ENCODE data around the gene CHAF1B. TPM values are rescaled to one million over a fixed set of nuclear protein-coding genes. Genes with fewer than 3 reads are reported as not detected.

Gene CHAF1B
- polyA plus RNA-seq, 1 of the 3 experiments (the other 2 are of a cell fraction): 6.8 TPM

GRCh38 chr21:36420571-36421339, 35.6 kb downstream of the CHAF1B start:
- no peak overlapping the region for H3K27ac ChIP-seq (ENCODE audit: low read depth in 2 of 2, low read length in 1 of 2)
- no peaks in the 10 kb centered on the region for H4K20me1 ChIP-seq (ENCODE audit: insufficient read depth)
- peaks cover 0 to 5% of the 10 kb centered on the region in 2 experiments; a peak in 2 of 4 replicates for H3K4me1 ChIP-seq (ENCODE audit: control insufficient read depth in 1 of 2, insufficient read depth in 2 of 2, low read depth in 1 of 2, low read length in 1 of 2)
- 94% methylated on average over 18 of the region's 18 CpGs for WGBS (ENCODE audit: low lambda C conversion rate)
- no peak overlapping the region for H3K9ac ChIP-seq
- H3K27me3 ChIP-seq (ENCODE audit: insufficient read depth): no peaks in the 10 kb centered on the region
- H3K9me3 ChIP-seq: no peaks in the 10 kb centered on the region
- no peak for DNase-seq
- H3K4me2 ChIP-seq: no peak overlapping the region
- peaks cover 4 to 7% of the 10 kb centered on the region in 2 experiments for H3K36me3 ChIP-seq (replicated peaks in 1 of 2; ENCODE audit: control insufficient read depth in 1 of 2, insufficient read depth in 2 of 2, low read length in 1 of 2)
- ChIA-PET POLR2A (no interaction called here), CTCF (interaction anchor here (0.6 to 1.0 kb wide), 4 partner anchors 9 to 30 kb away, joined by 3 to 4 read pairs (median 4); no protein-coding TSS in a partner anchor)
- H3K79me2 ChIP-seq (ENCODE audit: insufficient read depth): no peaks in the 10 kb centered on the region
- TF ChIP-seq CHD2 (IDR thresholded peaks at IDR 0.05; ENCODE audit: low read length, partially characterized antibody) (no peak), TEAD4 (IDR thresholded peaks at IDR 0.05; ENCODE audit: borderline replicate concordance, insufficient read depth) (no peak), SIN3A (IDR thresholded peaks at IDR 0.05; ENCODE audit: borderline replicate concordance, low read depth, low read length) (no peak), FOSL2 (IDR thresholded peaks at IDR 0.05; ENCODE audit: borderline replicate concordance, low read depth) (no peak), TCF12 (IDR thresholded peaks at IDR 0.05) (no peak), TAF1 (IDR thresholded peaks at IDR 0.05; ENCODE audit: borderline replicate concordance, low read depth, low read length) (no peak), RFX5 (IDR thresholded peaks at IDR 0.05; ENCODE audit: low read length) (no peak), FOXJ3 (CRISPR knock-in tag; IDR thresholded peaks at IDR 0.05) (no peak), MAX (IDR thresholded peaks at IDR 0.05; ENCODE audit: low read depth) (no peak), IRF3 (IDR thresholded peaks at IDR 0.05; ENCODE audit: low read depth, low read length) (no peak), JUND (IDR thresholded peaks at IDR 0.05) (no peak), MXI1 (IDR thresholded peaks at IDR 0.05; ENCODE audit: low read depth, low read length) (no peak), MEF2A (IDR thresholded peaks at IDR 0.05; ENCODE audit: borderline replicate concordance, low read depth) (no peak), USF1 (IDR thresholded peaks at IDR 0.05; ENCODE audit: borderline replicate concordance, low read depth) (no peak), FOXM1 (IDR thresholded peaks at IDR 0.05; ENCODE audit: low read depth) (no peak), ELF1 (IDR thresholded peaks at IDR 0.05) (no peak), RCOR1 (IDR thresholded peaks at IDR 0.05; ENCODE audit: low read length) (no peak), RAD21 (IDR thresholded peaks at IDR 0.05; ENCODE audit: low read length) (no peak)
- TF ChIP-seq, protein P1, sequence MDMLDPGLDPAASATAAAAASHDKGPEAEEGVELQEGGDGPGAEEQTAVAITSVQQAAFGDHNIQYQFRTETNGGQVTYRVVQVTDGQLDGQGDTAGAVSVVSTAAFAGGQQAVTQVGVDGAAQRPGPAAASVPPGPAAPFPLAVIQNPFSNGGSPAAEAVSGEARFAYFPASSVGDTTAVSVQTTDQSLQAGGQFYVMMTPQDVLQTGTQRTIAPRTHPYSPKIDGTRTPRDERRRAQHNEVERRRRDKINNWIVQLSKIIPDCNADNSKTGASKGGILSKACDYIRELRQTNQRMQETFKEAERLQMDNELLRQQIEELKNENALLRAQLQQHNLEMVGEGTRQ (IDR thresholded peaks at IDR 0.05; ENCODE audit: borderline replicate concordance, low read depth, low read length): no peak
- H2AFZ ChIP-seq (ENCODE audit: low read depth): no peak overlapping the region
- peaks cover 9% of the 10 kb centered on the region for H3F3A ChIP-seq (replicated peaks; ENCODE audit: insufficient read depth)
- no peaks in the 10 kb centered on the region for H3K9me2 ChIP-seq
- H3K4me3 ChIP-seq (ENCODE audit: low read depth in 2 of 2, low read length in 1 of 2): no peak overlapping the region

All from SK-N-SH (cell line).